Neural cell (in vitro differentiated cells): Measurements from ENCODE around the gene DUOX1.

Source experiments
- EP300 ChIP-seq: fragments of 450-650 bp; conservative IDR thresholded peaks from 2 replicates; pipeline ENCODE4 v1.6.1; 2014; ENCODE audit warnings: antibody characterized with exemption, mild to moderate bottlenecking, moderate library complexity; ENCODE audit not compliant: poor library complexity, severe bottlenecking
- EZH2 ChIP-seq: fragments of 200-600, 300-800 bp; shearing (Covaris generic), sonication (generic); IDR thresholded peaks from 2 replicates; pipeline ENCODE4 v1.6.1; 2014; ENCODE audit warnings: antibody characterized with exemption, low read length, borderline replicate concordance, mild to moderate bottlenecking; ENCODE audit not compliant: insufficient read depth, poor library complexity, severe bottlenecking
- POLR2AphosphoS5 ChIP-seq: IDR thresholded peaks from 2 replicates; pipeline ENCODE4 v1.6.1; 2012
- TAF1 ChIP-seq: IDR thresholded peaks from 2 replicates; pipeline ENCODE4 v1.6.1; 2012; ENCODE audit warnings: low read depth
- TF ChIP-seq, protein P1 (sequence below): fragments of 450-650 bp; IDR thresholded peaks from 2 replicates; pipeline ENCODE4 v1.5.1; 2014; ENCODE audit warnings: antibody characterized with exemption, mild to moderate bottlenecking, moderate library complexity; ENCODE audit not compliant: poor library complexity, severe bottlenecking

GRCh38 chr15:45094358-45094730 is 35.5 kb upstream of the DUOX1 start:
- no peak for TF ChIP-seq EZH2
- TF ChIP-seq, protein P1, sequence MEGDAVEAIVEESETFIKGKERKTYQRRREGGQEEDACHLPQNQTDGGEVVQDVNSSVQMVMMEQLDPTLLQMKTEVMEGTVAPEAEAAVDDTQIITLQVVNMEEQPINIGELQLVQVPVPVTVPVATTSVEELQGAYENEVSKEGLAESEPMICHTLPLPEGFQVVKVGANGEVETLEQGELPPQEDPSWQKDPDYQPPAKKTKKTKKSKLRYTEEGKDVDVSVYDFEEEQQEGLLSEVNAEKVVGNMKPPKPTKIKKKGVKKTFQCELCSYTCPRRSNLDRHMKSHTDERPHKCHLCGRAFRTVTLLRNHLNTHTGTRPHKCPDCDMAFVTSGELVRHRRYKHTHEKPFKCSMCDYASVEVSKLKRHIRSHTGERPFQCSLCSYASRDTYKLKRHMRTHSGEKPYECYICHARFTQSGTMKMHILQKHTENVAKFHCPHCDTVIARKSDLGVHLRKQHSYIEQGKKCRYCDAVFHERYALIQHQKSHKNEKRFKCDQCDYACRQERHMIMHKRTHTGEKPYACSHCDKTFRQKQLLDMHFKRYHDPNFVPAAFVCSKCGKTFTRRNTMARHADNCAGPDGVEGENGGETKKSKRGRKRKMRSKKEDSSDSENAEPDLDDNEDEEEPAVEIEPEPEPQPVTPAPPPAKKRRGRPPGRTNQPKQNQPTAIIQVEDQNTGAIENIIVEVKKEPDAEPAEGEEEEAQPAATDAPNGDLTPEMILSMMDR, result no peak
- TF ChIP-seq EP300, result no peak
- TF ChIP-seq TAF1, result no peak
- TF ChIP-seq POLR2AphosphoS5, result no peak
